T-helper 1 cell (primary cell): ENCODE results near the gene TEX44.
A peak's percentile ranks its signal among the peaks of the same experiment; 100 is the strongest.
"Not testable (repeated sequence)": the region's sequence is repeated elsewhere in the genome, so short reads cannot be mapped to it uniquely, and the experiment has no call there.

ENCODE experiments used
- DNase-seq, 5 donors: peaks; one replicate each; pipeline ENCODE4 v3.0.0-alpha.2; 2012 to 2020

Gene TEX44

GRCh38 chr2:231571661-231572191, 20.9 kb upstream of the TEX44 start:
- DNase-seq, result no peak

- no peak for DNase-seq
Observed at GRCh38 chr2:231573096-231573495, 19.6 kb upstream of the TEX44 start.

- no peak for DNase-seq
Observed at GRCh38 chr2:231573698-231574421, 18.8 kb upstream of the TEX44 start.

GRCh38 chr2:231575612-231576256, 16.9 kb upstream of the TEX44 start:
- no peak for DNase-seq

GRCh38 chr2:231576465-231576864, 16.2 kb upstream of the TEX44 start:
- DNase-seq, result no peak

GRCh38 chr2:231578655-231579054, 14.0 kb upstream of the TEX44 start:
- not testable (repeated sequence) for DNase-seq

GRCh38 chr2:231579560-231579959, 13.1 kb upstream of the TEX44 start:
- no peak for DNase-seq

GRCh38 chr2:231581328-231581727, 11.3 kb upstream of the TEX44 start:
- DNase-seq, result no peak

- no peak for DNase-seq
Observed at GRCh38 chr2:231583982-231584381, 8.7 kb upstream of the TEX44 start.

- DNase-seq, result not testable (repeated sequence)
Observed at GRCh38 chr2:231587744-231588143, 4.9 kb upstream of the TEX44 start.

GRCh38 chr2:231589656-231590055, 3.0 kb upstream of the TEX44 start:
- DNase-seq, result no peak

GRCh38 chr2:231590614-231591013, 2.0 kb upstream of the TEX44 start:
- DNase-seq, result no peak

- DNase-seq, result no peak
Observed at GRCh38 chr2:231593666-231594065, 1.0 kb downstream of the TEX44 start.

- no peak for DNase-seq
Observed at GRCh38 chr2:231597014-231597611, 4.4 kb downstream of the TEX44 start.

GRCh38 chr2:231597627-231598026, 5.0 kb downstream of the TEX44 start:
- no peak for DNase-seq

- no peak for DNase-seq
Observed at GRCh38 chr2:231600619-231601355, 8.1 kb downstream of the TEX44 start.

- DNase-seq, result peak; percentile 51 to 77 (median 68)
Observed at GRCh38 chr2:231601356-231602229, 8.9 kb downstream of the TEX44 start.

GRCh38 chr2:231602859-231603467, 10.3 kb downstream of the TEX44 start:
- DNase-seq, result no peak

- peak in 1 of 5 donors; percentile 25 for DNase-seq
Observed at GRCh38 chr2:231604101-231604684, 11.5 kb downstream of the TEX44 start.

GRCh38 chr2:231604685-231605606, 12.3 kb downstream of the TEX44 start:
- peak; percentile 91 to 96 (median 95) for DNase-seq
